HL-60/S4 treated with phorbol 12-myristate 13-acetate at 8.2 ng/mL for 4 days and 3 days (cell line): ENCODE data around the gene IL1A.

Experiments used
- in situ Hi-C: fragments of 300-500 bp; cut with MboI; formaldehyde crosslinking; loops from 2 replicates; pipeline ENCODE4 v1.15.0; 2022; ENCODE audit warnings: low sequenced_read_pairs

Gene IL1A

DNA sequence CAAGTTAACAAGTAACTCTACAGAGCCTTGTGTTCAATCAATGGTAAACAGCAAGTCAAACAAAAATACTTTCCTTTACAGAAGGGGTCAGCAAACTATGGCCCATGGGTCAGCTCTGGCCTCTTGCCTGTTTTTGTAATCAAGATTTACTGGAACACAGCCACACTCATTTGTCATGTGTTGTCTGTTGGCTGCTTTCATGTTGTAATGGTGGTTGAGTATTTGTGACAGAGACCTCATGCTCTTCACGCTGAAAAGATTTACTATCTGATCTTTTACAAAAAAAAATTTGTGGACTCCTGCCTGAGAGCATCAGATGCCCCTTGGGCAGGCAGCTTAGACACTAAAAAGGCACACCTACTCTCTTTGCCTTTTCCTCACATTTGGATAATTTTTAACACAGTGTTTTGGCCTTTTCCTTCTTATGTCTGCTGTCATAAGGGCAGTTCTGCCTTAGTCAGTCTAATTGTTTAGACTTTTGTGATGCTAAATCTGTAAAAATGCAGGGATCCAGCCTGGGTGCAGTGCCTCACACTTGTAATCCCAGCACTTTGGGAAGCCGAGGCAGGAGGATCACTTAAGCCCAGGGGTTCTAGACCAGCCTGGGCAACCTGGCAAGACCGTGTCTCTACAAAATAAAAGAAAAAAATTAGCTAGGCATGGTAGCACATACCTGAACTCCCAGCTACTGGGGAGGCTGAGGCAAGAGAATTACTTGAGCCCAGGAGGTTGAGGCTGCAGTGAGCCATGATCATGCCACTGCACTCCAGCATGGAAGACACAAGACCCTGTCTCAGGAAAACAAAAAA is 34.0 kb upstream of the IL1A start:
- in situ Hi-C loops: no loop called here

DNA sequence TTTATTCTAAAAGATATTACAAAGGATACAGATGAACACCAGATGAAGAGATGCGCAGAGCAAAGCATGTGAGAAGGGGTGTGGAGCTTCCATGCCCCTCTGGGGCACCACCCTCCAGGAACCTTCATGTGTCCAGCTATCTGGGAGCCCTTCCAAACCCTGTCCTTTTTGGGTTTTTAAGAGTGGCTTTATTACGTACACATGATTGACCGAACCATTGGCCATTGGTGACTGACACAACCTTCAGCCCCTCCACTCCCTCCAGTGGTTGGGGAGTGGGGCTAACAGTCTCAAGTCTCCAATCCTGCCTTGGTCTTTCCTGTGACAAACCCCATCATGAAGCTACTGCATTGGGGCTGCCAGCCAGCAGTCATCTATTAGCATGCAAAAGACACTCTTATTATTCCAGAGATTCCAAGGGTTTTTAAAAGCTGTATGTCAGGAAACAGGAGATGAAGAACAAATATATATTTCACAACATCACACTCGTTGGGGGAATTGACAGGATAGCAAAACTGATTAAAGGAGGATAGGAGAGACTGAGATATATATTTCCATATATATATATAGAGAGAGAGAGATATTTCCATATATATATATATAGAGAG is 32.9 kb upstream of the IL1A start:
- in situ Hi-C loops: no loop called here

DNA sequence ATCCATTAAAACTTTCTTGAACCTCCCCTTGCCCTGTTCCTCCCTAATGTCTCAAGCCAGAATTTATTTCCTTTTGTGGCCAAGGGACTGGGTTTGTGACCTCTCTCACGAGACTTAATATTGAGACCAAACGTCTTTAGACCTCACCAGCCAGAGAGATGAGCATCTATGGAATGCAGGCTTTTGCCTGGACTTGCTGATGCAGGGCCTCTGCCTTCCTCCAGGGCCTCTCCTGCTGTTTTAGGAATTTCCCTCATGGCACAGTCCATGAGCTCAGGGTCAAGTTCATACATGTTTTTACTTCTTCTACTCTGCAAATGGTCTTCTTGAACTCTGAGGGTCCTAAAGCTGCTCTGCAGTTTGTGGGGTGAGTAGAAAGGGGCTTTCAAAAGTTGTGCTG is 30.0 kb upstream of the IL1A start:
- in situ Hi-C loops: no loop called here

DNA sequence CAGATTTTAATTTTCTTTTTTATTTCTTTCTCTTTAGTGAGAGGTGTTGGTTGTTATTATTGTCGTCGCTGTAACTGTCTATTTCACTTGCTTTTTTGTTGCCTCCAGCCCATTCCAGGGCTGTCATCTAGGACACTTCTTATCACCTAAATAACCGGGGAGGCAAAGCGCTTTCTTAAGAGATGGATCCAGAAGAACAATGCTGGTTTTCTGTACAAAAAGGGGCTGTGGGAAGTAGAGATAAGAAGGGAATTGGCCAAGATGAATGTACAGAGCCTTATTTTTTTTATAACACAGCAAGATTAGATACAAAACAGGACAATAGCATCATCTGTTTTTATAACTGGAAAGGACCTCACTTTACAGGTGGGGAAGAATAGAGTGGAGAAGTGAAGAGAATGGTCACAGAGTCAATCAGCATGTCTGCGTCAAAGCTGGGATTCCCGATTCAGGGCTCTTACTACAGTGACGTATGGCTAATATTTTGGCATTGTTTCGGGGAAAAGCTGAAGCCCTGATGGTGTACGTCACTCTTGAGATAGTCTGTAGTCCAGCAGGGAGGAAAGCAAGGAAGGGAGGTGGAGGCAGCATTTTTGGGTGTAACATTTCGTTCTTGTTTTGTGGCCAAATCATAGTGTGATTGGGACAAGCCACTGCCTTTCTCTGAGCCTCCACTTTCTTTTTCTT is 29.1 kb upstream of the IL1A start:
- in situ Hi-C loops: no loop called here

DNA sequence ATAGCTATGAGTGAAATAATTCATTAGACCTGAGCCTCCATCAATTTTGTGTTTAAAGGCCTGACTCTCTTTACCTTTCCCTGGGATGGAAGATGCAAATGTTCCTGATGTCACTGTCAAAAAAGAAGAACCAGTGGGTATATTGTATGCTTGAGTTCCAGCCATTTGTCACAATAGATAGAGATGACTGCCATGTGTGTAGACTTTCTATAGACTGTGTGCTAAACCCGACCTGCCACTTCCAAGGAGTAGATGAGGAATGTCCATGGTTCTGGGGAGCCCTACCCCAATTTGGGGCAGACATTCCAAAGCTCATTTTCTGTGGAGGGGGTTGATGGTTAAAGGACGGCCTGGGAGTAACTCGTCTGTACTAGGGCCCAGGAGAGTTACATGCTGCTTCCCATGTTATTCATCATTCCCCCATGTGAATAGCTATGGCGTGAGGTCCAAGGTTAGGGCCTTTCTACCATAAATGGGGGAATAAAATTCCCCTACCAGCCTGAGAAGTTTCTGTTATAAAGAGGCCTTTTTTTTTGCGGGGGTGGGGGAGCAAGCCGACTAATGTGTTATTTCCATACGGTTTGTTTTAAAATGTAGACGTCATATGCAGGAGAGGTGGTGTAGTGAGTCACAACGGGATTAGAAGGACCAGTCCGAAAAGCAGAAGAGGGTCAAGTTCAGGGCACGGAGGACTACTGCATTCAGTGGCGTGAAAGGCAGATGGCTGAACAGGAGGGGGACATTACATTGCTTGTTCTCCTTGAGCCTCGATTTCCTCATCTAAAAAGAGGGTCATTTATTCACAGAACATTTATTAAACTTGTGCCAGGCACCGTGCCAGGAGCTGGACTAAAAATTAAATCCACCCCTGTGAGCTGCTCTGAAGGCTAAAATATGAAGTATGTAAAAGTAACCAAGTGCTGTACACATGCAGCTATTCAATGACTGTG is 28.3 kb upstream of the IL1A start:
- in situ Hi-C loops: no loop called here

DNA sequence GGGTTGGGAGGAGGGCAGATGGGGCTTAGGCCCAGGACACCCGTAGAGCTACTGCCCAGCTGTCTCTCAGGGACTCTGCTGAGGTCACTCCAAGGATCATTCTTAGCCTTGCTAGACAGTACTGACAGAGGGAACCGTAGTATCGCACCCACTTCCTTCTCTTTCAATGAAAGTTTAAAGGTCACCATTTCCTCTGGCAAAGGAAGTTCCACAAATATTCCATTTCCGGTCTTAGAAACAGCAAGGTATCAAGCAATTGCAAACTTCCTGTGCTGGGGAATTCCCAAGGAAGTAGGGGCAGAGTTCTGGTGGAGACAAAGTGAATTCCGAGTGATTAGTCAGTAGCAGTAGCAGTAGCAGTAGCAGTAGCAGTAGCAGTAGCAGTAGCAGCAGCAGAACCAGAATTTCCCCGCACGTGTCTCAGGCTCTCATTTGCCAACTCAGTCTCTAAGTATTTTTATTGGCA is 27.6 kb upstream of the IL1A start:
- in situ Hi-C loops: no loop called here

DNA sequence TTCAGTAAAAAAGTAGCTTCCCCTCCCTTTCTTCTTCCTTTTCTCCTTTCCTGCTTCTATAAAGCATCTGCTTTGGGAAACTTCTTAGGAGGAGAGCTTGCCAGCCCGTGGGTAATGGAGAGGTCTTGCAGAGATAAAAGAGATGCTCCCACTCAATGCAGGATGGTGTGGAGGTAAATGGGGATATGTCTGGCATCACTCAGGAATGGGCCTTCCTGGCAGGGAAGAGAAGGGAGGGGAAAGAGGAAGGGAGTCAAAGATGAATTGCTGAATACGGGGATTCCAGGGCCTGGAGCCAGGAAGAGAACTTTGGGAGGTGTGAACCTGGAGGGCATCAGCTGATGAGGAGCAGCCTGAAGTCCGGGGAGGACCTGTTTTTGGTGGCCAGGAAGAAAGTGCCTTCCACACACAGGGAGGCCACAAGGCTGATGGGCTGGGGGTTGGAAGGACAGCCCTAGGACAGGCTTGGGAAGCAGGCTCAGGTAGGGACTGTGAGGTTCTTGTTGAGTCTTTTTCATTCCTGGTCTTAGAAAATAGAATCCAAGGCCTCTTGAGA is 27.1 kb upstream of the IL1A start:
- in situ Hi-C loops: no loop called here

DNA sequence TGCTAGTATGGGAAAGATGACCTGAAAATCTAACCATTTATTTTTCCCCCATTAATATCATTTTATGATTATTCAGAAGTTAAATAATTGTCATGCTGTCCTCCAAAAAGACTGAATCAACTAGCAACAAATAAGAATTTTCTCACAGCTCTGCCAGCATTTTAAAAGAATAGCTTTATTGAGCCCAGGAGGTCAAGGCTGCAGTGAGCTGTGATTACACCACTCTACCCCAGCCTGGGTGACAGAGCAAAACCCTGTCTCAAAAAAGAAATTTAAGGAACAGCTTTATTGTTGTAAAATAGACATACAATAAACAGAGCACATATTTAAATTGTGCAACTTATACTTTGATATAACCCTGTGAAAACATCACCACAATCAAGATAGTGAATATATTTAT is 24.8 kb upstream of the IL1A start:
- in situ Hi-C loops: no loop called here

DNA sequence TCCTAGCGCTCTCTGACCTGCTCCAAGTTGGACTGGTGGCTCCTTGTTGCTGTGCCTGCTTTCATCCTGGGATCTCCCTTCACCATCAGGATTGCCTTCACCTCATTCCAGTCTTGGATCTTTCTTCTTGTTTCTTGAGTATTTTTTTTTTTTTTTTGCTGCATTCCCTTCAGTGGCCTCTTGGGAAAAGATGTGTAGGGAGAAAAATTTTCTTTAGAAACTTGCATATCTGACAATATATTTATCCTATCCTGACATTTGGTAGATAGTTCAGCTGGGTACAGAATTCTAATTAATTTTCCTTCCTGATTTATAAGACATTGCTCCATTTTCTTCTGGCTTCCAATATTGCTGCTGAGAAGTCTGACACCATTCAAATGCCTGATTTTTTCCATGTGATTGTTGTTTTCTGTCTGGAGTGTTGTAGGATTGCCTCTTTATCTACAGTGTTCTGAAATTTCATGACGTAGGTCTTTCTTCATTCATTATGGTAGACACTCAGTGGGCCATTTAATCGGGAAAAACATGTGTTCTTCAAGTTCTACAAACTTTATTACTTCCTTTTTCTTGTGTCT is 23.0 kb upstream of the IL1A start:
- in situ Hi-C loops: no loop called here

DNA sequence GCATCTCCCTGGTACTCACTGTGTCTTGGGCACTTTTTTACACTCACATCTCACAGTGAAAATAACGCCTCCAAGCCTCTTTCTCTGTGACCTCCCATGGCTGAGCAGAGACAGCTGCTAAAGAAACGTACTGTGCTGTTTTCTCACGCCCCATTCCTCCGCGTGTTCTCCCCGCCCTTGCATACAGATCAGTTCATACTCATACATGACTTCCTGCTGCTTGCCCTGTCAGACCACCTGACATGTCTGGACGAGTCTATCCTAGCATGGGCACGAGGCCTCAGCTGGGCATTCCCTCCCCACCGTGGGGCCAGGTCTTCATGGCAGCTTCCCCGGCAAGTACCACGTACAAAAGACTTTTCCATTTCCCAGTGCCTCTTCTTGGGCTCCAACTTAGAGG is 21.2 kb upstream of the IL1A start:
- in situ Hi-C loops: no loop called here

DNA sequence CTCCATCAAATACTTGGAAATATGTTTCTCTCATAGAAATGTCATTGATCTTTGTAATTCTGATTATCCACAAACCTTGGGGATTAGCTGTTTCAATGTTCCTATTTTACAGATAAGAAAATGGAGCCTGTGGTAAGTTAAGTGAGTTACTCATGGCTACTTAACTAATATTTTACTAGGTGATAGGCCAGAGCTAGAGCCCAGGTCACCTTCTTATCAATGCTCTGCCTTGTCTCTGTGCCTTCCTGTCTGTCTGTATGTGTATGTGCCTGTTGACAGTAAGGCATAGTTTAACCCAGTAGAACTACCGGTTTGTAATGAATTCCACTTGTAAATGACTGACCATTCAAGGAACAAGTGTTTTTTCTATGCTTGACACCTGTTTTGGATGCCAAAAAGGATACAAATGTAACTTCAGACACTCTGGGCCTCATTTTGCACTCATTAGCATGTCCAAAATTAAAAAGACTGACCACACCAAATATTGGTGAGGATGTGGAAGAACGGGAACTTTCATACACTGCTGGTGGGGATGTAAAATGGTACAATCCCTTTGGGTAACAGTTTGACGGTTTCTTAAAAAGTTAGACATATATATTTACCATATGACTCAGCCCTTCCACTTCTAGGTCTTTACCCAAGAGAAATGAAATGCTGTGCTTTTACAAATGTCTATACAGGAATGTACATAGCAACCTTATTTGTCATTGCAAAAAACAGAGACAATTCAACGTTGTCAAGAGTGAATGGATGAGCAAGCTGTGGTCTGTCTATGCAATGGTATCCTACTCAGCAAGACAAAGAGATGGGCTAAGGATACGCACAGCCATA is 19.6 kb upstream of the IL1A start:
- in situ Hi-C loops: no loop called here

DNA sequence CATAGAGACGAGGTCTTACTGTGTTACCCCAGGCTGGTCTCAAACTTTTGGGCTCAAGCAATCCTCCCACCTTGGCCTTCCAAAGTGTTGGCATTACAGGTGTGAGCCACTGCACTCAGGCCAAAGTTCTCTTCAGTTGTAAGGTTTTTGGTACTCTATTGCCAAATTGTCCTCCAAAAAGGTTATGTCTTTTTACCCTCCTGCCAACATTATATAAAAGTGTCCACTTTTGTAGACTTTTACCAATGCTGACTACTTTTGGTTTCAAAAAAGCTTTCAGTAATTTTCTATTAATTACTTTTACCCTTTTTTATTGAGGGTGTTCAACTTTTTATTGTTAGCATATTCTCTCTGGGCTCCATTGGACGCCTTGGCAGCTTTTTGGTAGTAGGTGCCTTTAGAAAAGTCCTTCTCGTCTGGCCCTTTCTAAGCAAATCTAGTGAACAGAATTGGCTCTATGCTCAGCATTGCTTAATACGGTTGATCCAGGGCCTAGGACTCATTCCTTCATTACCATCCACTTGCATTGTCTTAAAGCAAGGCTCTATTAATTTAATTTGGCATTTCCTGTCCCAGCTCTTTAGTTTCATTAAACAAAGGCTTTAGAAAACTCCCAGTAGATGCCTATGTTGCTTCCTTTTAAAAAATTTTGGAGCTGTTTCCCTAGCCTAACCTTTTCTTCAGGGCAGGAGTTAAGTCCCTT is 16.7 kb upstream of the IL1A start:
- in situ Hi-C loops: no loop called here

DNA sequence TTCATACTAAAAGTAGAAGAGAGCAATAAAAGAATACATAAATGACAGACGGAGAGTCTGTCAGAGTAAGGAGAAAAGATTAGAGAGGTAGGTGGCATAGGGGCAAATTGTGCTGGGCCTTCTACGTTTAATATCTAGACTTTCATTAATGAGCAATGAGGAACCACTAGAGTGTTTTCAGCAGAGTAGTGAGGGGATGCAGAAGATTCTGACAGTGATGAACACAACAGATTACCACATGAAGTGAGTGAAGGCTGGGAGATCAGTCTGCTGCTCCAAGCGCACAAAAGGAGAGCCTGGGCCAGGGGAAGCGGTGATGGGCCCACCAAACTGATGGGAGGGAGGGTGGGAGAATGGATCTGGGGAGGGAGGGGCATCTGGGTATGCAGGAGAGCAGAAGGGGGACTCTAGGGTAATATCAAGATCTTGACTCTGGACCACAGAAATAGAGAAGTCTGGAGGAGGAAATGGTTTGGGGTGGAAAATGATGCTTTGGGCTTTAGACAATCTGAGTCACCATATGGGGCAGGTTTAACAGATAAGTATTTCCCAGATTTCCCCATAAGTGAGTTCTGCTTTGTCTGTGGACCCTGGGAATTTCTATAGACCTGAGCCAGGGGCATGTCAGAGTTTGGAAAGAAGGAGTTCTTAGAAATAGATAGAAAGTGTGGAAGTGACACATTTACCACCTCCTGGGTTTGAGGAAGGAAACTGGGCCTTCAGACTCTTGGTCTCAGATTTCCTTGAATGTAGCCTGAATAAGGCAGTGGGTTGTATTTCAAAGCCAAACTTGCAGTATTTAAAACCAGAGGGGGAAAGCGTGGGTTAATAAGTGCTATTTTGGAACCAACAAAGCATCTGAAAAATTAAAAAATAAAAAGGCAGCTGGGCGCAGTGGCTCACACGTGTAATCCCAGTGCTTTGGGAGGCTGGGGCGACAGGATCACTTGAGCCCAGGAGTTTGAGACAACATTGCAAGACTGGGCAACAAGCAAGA is 15.0 kb upstream of the IL1A start:
- in situ Hi-C loops: no loop called here

DNA sequence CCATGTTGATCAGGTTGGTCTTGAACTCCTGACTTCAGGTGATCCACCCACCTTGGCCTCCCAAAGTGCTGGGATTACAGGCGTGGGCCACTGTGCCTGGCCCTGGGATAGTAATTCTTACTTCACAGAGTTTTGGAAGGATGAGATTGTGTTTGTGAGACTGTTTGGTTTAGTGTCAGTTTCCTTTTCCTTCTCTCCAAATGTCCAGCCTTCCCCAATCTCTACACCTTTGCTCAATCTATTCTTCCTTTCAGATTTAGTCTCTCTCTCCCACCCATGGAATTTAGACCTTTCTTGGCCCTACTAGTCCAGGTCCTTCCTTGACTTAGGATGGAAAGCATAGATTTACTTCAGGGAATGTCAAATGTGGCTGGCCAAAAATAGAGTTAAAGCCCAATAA is 12.2 kb upstream of the IL1A start:
- in situ Hi-C loops: no loop called here

DNA sequence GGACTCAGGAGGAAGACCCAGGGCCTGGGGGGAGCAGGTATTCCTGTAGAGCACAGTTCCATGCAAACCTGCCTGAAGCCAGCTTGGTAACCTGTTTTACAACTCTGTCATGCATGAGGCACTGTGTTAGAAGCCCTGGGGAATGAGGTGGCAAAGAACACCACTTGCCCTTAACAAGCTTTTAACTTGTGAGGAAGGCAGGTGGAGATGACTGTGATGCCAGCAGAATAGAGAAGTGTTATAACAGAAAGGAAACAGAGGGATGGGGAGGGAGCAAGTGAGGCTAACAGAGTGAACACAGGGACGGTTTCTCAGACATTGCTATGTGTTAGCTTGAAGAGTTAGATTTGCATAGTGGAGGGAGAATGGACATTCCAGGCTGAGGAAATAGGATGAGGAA is 11.5 kb upstream of the IL1A start:
- in situ Hi-C loops: no loop called here

DNA sequence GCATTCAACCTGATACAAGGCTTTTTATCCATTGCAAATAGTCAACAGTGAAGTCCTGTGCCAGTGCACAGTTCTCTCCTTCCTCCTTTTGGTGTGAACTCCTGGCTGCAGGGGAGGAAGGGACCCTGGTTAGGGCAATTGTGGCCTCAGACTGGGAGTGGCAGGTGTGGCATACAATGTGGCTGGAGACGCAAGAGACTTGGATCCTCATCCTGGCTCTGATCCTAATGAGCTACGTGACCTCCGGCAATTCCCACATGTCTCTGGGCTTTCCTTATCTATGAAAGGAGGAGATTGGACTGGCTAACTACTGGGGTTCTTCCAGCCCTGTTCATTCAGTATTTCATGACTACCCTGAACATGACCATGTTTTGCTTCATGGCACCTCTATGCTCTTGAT is 10.5 kb upstream of the IL1A start:
- in situ Hi-C loops: no loop called here

DNA sequence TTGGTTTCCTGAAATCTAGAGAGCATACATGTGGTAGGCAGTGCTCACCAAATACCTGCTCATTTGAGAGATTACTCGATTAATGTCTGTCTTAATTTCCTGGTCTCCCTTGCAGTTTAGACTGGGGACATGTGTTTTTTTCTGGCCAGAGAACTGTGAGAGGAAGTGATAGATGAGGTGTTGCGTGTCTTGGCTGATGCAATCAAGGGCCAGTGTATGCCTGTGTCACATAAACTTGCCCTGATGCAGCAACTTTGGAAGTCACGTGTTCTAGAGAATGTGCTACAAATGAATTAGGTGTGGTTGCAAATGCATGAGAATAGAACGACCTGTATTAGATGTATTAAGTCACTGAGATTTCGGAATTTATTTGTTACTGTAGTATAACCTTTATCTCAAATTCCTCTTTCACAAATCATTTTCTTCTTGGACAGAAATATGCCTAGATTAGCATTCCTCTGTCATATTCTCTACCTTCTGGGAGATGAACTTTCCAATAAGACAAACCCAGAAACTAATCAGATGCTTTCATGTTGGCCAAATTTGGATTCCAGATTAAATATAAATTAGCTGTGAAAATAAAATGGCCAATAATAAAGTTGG is 9.9 kb upstream of the IL1A start:
- in situ Hi-C loops: no loop called here
